OCI-LY3 (cell line): ENCODE results near the gene GFRA1.

Source experiments
- H2AFZ ChIP-seq: fragments of 200-600, 300-600 bp; shearing (Covaris generic); 2 replicates; pipeline ENCODE4 v1.6.0; 2014; ENCODE audit warnings: antibody characterized with exemption, low read depth, low read length
- H3K27ac ChIP-seq: fragments of 200-600, 300-600 bp; sonication (generic); 2 replicates; pipeline ENCODE4 v1.5.1; 2014; ENCODE audit warnings: mild to moderate bottlenecking, low read length, moderate library complexity, mixed read lengths
- H3K27me3 ChIP-seq: fragments of 200-600, 300-600 bp; sonication (generic); 2 replicates; pipeline ENCODE4 v1.6.1; 2014; ENCODE audit warnings: low read depth, low read length, mixed read lengths
- H3K36me3 ChIP-seq: fragments of 200-600, 300-600 bp; sonication (generic); replicated peaks from 2 replicates; pipeline ENCODE3; 2014; ENCODE audit warnings: low read depth, low read length, mixed read lengths
- H3K4me1 ChIP-seq: fragments of 300-600, 200-600 bp; sonication (generic); 2 replicates; pipeline ENCODE4 v1.6.1; 2014; ENCODE audit warnings: low read length, mixed read lengths
- H3K4me2 ChIP-seq: fragments of 200-600, 300-600 bp; sonication (generic); 2 replicates; pipeline ENCODE4 v1.6.1; 2014; ENCODE audit warnings: low read length, mixed read lengths
- H3K4me3 ChIP-seq: fragments of 300-600, 200-600 bp; sonication (generic); 2 replicates; pipeline ENCODE4 v1.5.1; 2014; ENCODE audit warnings: antibody characterized with exemption, mild to moderate bottlenecking, low read length, moderate library complexity
- H3K79me2 ChIP-seq: fragments of 300-600, 200-600 bp; shearing (Covaris generic); 2 replicates; pipeline ENCODE4 v1.6.1; 2014; ENCODE audit warnings: mild to moderate bottlenecking, low read length, mixed read lengths
- H3K9ac ChIP-seq: fragments of 300-600, 200-600 bp; shearing (Covaris generic); 2 replicates; pipeline ENCODE4 v1.6.0; 2014; ENCODE audit warnings: mild to moderate bottlenecking, low read length, moderate library complexity
- H3K9me3 ChIP-seq: fragments of 200-600, 300-600 bp; shearing (Covaris generic); 2 replicates; pipeline ENCODE4 v1.6.1; 2014; ENCODE audit warnings: low read length, mixed read lengths; ENCODE audit not compliant: insufficient read depth
- H4K20me1 ChIP-seq: fragments of 200-600, 300-600 bp; sonication (generic); 2 replicates; pipeline ENCODE4 v1.6.1; 2016; ENCODE audit warnings: low read length, mixed read lengths; ENCODE audit not compliant: insufficient read depth
- EZH2phosphoT487 ChIP-seq: fragments of 200-600 bp; shearing (Covaris generic); IDR thresholded peaks from 2 replicates; pipeline ENCODE4 v1.6.1; 2018; ENCODE audit warnings: antibody characterized with exemption, mixed run types, low read depth
- TF ChIP-seq, protein P1 (sequence below): fragments of 200-600, 300-600 bp; sonication (generic); IDR thresholded peaks from 2 replicates; pipeline ENCODE4 v1.5.1; 2014; ENCODE audit warnings: antibody characterized with exemption, low read length, low read depth

GFRA1 gene

DNA sequence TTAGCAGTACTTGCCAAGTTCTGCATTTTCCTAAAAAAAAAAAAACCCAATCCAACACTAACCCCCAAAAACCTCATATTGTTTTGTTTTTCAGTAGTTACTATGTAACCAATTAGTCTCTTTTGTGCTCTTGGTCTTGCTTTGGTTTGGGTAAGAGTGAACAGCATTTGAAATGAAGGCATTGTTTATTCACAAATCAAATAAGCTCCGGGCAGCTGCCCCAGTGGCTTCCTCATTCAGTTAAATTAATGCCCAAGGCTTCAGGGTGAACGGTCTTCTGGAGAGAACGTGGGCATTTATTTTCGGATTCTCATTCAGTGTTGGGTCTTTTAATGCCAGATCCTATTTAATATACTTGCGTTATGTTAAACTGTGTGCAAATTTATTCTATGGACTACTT is 108.7 kb downstream of the GFRA1 start:
- no peak for TF ChIP-seq EZH2phosphoT487
- TF ChIP-seq, protein P1, sequence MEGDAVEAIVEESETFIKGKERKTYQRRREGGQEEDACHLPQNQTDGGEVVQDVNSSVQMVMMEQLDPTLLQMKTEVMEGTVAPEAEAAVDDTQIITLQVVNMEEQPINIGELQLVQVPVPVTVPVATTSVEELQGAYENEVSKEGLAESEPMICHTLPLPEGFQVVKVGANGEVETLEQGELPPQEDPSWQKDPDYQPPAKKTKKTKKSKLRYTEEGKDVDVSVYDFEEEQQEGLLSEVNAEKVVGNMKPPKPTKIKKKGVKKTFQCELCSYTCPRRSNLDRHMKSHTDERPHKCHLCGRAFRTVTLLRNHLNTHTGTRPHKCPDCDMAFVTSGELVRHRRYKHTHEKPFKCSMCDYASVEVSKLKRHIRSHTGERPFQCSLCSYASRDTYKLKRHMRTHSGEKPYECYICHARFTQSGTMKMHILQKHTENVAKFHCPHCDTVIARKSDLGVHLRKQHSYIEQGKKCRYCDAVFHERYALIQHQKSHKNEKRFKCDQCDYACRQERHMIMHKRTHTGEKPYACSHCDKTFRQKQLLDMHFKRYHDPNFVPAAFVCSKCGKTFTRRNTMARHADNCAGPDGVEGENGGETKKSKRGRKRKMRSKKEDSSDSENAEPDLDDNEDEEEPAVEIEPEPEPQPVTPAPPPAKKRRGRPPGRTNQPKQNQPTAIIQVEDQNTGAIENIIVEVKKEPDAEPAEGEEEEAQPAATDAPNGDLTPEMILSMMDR: no peak
- no peak overlapping the region for H3K4me3 ChIP-seq
- H3K27ac ChIP-seq: no peak overlapping the region
- no peaks in the 10 kb centered on the region for H4K20me1 ChIP-seq
- H3K27me3 ChIP-seq: no peaks in the 10 kb centered on the region
- H3K36me3 ChIP-seq: no peaks in the 10 kb centered on the region
- H3K79me2 ChIP-seq: no peaks in the 10 kb centered on the region
- no peak overlapping the region for H2AFZ ChIP-seq
- no peaks in the 10 kb centered on the region for H3K4me1 ChIP-seq
- no peaks in the 10 kb centered on the region for H3K9me3 ChIP-seq
- no peak overlapping the region for H3K9ac ChIP-seq
- no peak overlapping the region for H3K4me2 ChIP-seq

DNA sequence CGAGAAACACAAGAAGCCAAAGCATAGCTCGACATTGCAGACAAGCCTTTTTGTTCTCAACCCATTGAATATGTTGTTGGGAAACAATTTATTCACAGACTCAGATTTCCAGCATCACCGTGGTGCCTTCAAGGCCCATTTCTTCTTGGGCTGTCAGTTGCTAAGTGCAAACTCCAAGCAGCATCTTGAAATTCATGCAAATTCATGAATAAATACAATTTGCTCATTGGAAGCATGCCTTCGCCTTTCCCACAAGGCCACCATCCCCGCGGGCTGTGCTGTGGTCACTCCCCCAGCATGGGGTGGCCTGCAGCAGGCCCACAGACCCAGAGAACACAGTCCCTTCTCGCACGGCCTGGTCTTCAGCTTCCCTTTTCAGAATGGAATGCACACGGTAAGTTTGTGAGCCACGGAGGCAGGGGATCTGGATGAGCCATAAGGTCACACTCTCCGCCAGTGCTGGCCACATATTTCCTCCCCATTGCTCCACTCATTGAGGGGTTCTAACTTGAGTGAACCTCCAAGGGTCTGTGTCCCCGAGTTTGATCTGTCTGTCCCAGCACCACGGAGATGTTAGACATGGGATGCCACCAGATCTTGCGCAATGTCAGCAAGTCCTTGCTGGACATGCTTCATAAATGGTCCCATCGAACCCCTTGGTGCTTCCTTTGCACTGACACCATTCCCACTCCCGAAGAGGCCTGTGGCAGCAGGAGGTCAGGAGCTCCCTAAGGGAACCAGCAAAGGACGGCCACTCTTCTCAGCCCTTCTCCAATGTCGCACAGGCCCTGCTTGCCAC is 109.5 kb downstream of the GFRA1 start:
- no peaks in the 10 kb centered on the region for H3K79me2 ChIP-seq
- no peak overlapping the region for H2AFZ ChIP-seq
- no peaks in the 10 kb centered on the region for H3K36me3 ChIP-seq
- no peak overlapping the region for H3K4me2 ChIP-seq
- H3K4me1 ChIP-seq: no peaks in the 10 kb centered on the region
- no peaks in the 10 kb centered on the region for H3K27me3 ChIP-seq
- H3K27ac ChIP-seq: no peak overlapping the region
- TF ChIP-seq, protein P1: no peak
- no peak for TF ChIP-seq EZH2phosphoT487
- H3K9ac ChIP-seq: no peak overlapping the region
- H3K9me3 ChIP-seq: no peaks in the 10 kb centered on the region
- H4K20me1 ChIP-seq: no peaks in the 10 kb centered on the region
- H3K4me3 ChIP-seq: no peak overlapping the region

DNA sequence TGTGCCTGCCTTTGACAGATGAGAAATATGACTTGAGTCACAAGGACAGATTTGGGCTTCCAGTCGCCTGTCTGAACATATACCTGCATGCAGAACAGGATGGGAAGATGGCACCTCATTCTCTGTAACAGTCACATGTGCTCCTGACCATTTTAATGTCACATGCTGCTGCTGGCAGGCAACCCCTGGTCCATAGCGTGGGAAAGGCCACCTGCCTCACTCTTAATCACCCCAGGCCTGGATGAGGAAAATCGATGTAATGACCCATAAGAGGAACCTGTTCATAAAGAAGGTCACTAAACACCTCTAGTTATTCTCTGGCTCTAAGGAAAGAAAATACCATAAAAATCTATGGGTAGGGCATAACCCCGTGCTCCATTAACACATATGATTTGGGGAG is 110.2 kb downstream of the GFRA1 start:
- H3K27ac ChIP-seq: no peak overlapping the region
- H2AFZ ChIP-seq: no peak overlapping the region
- no peaks in the 10 kb centered on the region for H3K79me2 ChIP-seq
- no peaks in the 10 kb centered on the region for H4K20me1 ChIP-seq
- H3K4me1 ChIP-seq: no peaks in the 10 kb centered on the region
- TF ChIP-seq, protein P1: no peak
- no peak for TF ChIP-seq EZH2phosphoT487
- H3K9ac ChIP-seq: no peak overlapping the region
- no peaks in the 10 kb centered on the region for H3K9me3 ChIP-seq
- H3K27me3 ChIP-seq: no peaks in the 10 kb centered on the region
- no peak overlapping the region for H3K4me3 ChIP-seq
- H3K4me2 ChIP-seq: no peak overlapping the region
- no peaks in the 10 kb centered on the region for H3K36me3 ChIP-seq

DNA sequence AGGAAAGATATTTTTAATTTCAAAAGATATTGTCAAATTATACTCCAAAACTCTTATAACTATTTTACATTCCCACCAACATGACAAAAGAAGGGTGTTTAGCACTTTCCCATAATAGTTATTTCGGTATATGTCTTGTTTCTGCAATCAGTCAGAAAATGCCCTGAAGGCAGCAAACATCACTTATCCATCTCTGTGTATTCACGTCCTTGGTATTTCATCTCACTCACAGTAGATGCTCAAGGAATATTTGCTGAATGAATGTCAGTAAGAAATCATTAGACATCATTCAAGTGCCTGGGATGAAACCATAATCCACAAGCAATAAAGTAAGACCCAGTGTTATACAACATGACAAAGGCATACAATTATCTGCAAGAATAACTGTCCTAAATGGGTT is 112.7 kb downstream of the GFRA1 start:
- Histone ChIP-seq H3K4me1 (no peaks in the 10 kb centered on the region), H2AFZ (no peak overlapping the region), H4K20me1 (no peaks in the 10 kb centered on the region), H3K4me2 (no peak overlapping the region), H3K4me3 (no peak overlapping the region), H3K9me3 (no peaks in the 10 kb centered on the region), H3K36me3 (no peaks in the 10 kb centered on the region), H3K27me3 (no peaks in the 10 kb centered on the region), H3K9ac (no peak overlapping the region), H3K79me2 (no peaks in the 10 kb centered on the region), H3K27ac (no peak overlapping the region)
- TF ChIP-seq, protein P1: no peak
- TF ChIP-seq EZH2phosphoT487: no peak
